ENCODE measurements around the gene MIDN.
A peak's percentile ranks its signal among the peaks of the same experiment; 100 is the strongest.

MIDN gene

GRCh38 chr19:1254081-1254527, 5.7 kb downstream of the MIDN start:
- no peak for DNase-seq
- in situ Hi-C loops (cut with MboI; ENCODE audit: low pct_unique_long_range_greater_than_20kb, low sequenced_read_pairs), result no loop called here

GRCh38 chr19:1254530-1255185, 6.3 kb downstream of the MIDN start:
- in situ Hi-C loops (cut with MboI; ENCODE audit: low pct_unique_long_range_greater_than_20kb, low sequenced_read_pairs), result no loop called here
- DNase-seq, result no peak

GRCh38 chr19:1255186-1256161, 7.1 kb downstream of the MIDN start:
- in situ Hi-C loops (cut with MboI; ENCODE audit: low pct_unique_long_range_greater_than_20kb, low sequenced_read_pairs), result no loop called here
- no peak for DNase-seq

- DNase-seq, result no peak
- in situ Hi-C loops (cut with MboI; ENCODE audit: low pct_unique_long_range_greater_than_20kb, low sequenced_read_pairs), result no loop called here
These were observed 8.5 kb downstream of the MIDN start for GRCh38 chr19:1256646-1257474.

GRCh38 chr19:1257475-1258162, 9.2 kb downstream of the MIDN start:
- in situ Hi-C loops (cut with MboI; ENCODE audit: low pct_unique_long_range_greater_than_20kb, low sequenced_read_pairs), result no loop called here
- no peak for DNase-seq

GRCh38 chr19:1258163-1258492, 9.7 kb downstream of the MIDN start:
- DNase-seq, result no peak
- in situ Hi-C loops (cut with MboI; ENCODE audit: low pct_unique_long_range_greater_than_20kb, low sequenced_read_pairs), result no loop called here

- DNase-seq, result no peak
These were observed 10.4 kb downstream of the MIDN start for GRCh38 chr19:1258707-1259205.

GRCh38 chr19:1259206-1259875, 11.0 kb downstream of the MIDN start:
- peak; percentile 61 for DNase-seq
- in situ Hi-C loops (cut with MboI; ENCODE audit: low pct_unique_long_range_greater_than_20kb, low sequenced_read_pairs), result no loop called here

More at GRCh38 chr19:1258707-1259205, 10.4 kb downstream of the MIDN start:
- in situ Hi-C loops (cut with MboI; ENCODE audit: low pct_unique_long_range_greater_than_20kb, low sequenced_read_pairs), result no loop called here

GRCh38 chr19:1259876-1260748, 11.7 kb downstream of the MIDN start:
- in situ Hi-C loops (cut with MboI; ENCODE audit: low pct_unique_long_range_greater_than_20kb, low sequenced_read_pairs), result no loop called here
- no peak for DNase-seq

- in situ Hi-C loops (cut with MboI; ENCODE audit: low pct_unique_long_range_greater_than_20kb, low sequenced_read_pairs), result no loop called here
- peak; percentile 93 for DNase-seq
These were observed 12.6 kb downstream of the MIDN start for GRCh38 chr19:1260749-1261537.

- in situ Hi-C loops (cut with MboI; ENCODE audit: low pct_unique_long_range_greater_than_20kb, low sequenced_read_pairs), result no loop called here
- DNase-seq, result peak; percentile 62
These were observed 13.1 kb downstream of the MIDN start for GRCh38 chr19:1261538-1261797.

GRCh38 chr19:1261798-1262622, 13.6 kb downstream of the MIDN start:
- in situ Hi-C loops (cut with MboI; ENCODE audit: low pct_unique_long_range_greater_than_20kb, low sequenced_read_pairs), result no loop called here
- no peak for DNase-seq

- in situ Hi-C loops (cut with MboI; ENCODE audit: low pct_unique_long_range_greater_than_20kb, low sequenced_read_pairs), result no loop called here
- no peak for DNase-seq
These were observed 14.3 kb downstream of the MIDN start for GRCh38 chr19:1262623-1263123.

GRCh38 chr19:1263188-1263587, 14.8 kb downstream of the MIDN start:
- DNase-seq, result no peak
- in situ Hi-C loops (cut with MboI; ENCODE audit: low pct_unique_long_range_greater_than_20kb, low sequenced_read_pairs), result no loop called here

GRCh38 chr19:1264801-1265614, 16.6 kb downstream of the MIDN start:
- no peak for DNase-seq
- in situ Hi-C loops (cut with MboI; ENCODE audit: low pct_unique_long_range_greater_than_20kb, low sequenced_read_pairs), result no loop called here
